GM23338 (cell line): ENCODE data around the gene HADH. TPM values are rescaled to one million over a fixed set of nuclear protein-coding genes. Genes with fewer than 3 reads are reported as not detected.
A peak's percentile ranks its signal among the peaks of the same experiment; 100 is the strongest.

Experiments
- ATAC-seq: fragments of 200-7000 bp; cut with Tn5 transposase; 3 replicates; pipeline ENCODE4 v1.9.1; 2020
- DNase-seq: peaks from one replicate; pipeline ENCODE4 v3.0.0-alpha.2; 2015; ENCODE audit warnings: low spot score
- H2AFZ ChIP-seq: fragments of 200-600 bp; sonication (generic); 2 replicates; pipeline ENCODE4 v1.8.0; 2016; ENCODE audit warnings: antibody characterized with exemption, mild to moderate bottlenecking, moderate library complexity
- H3F3A ChIP-seq: fragments of 200-600 bp; sonication (generic); replicated peaks from 2 replicates; pipeline ENCODE4 v1.8.0; 2017; ENCODE audit warnings: antibody characterized with exemption, mixed run types, low read depth
- H3K27ac ChIP-seq: fragments of 200-600 bp; sonication (generic); 2 replicates; pipeline ENCODE4 v1.6.1; 2016; ENCODE audit warnings: low read depth
- H3K27me3 ChIP-seq: fragments of 200-600 bp; sonication (generic); 2 replicates; pipeline ENCODE4 v1.8.0; 2016; ENCODE audit warnings: mild to moderate bottlenecking, mixed run types, moderate library complexity; ENCODE audit not compliant: insufficient read depth
- H3K36me3 ChIP-seq: fragments of 200-600 bp; sonication (generic); 2 replicates; pipeline ENCODE4 v1.8.0; 2016; ENCODE audit warnings: mild to moderate bottlenecking; ENCODE audit not compliant: insufficient read depth
- H3K4me1 ChIP-seq: fragments of 200-600 bp; sonication (generic); 2 replicates; pipeline ENCODE4 v1.8.0; 2016; ENCODE audit warnings: mild to moderate bottlenecking, moderate library complexity; ENCODE audit not compliant: insufficient read depth
- H3K4me2 ChIP-seq: fragments of 200-600 bp; sonication (generic); 2 replicates; pipeline ENCODE4 v1.7.1; 2017; ENCODE audit warnings: mixed run types
- H3K4me3 ChIP-seq: fragments of 200-600 bp; sonication (generic); 2 replicates; pipeline ENCODE4 v1.6.1; 2016; ENCODE audit warnings: mixed run types
- H3K79me2 ChIP-seq: fragments of 200-600 bp; sonication (generic); replicated peaks from 2 replicates; pipeline ENCODE4 v1.8.0; 2017; ENCODE audit warnings: mild to moderate bottlenecking; ENCODE audit not compliant: insufficient read depth
- H3K9me2 ChIP-seq: fragments of 200-600 bp; sonication (generic); 2 replicates; pipeline ENCODE4 v1.8.0; 2017; ENCODE audit not compliant: insufficient read depth
- H4K20me1 ChIP-seq: fragments of 200-600 bp; sonication (generic); replicated peaks from 2 replicates; pipeline ENCODE4 v1.8.0; 2017; ENCODE audit warnings: mild to moderate bottlenecking; ENCODE audit not compliant: insufficient read depth
- H3K27ac Mint-ChIP-seq: 2 replicates; pipeline ENCODE4 v1.8.0; 2020; ENCODE audit warnings: inconsistent platforms, mild to moderate bottlenecking, moderate library complexity, mixed read lengths
- H3K27me3 Mint-ChIP-seq: 3 replicates; pipeline ENCODE4 v1.8.0; 2022; ENCODE audit warnings: low read depth, mild to moderate bottlenecking, moderate library complexity, mixed read lengths, inconsistent platforms; ENCODE audit not compliant: insufficient read depth, poor library complexity
- H3K36me3 Mint-ChIP-seq: 3 replicates; pipeline ENCODE4 v1.8.0; 2021; ENCODE audit warnings: low read depth, mild to moderate bottlenecking, inconsistent platforms, moderate library complexity, mixed read lengths
- H3K4me1 Mint-ChIP-seq: 3 replicates; pipeline ENCODE4 v1.8.0; 2020; ENCODE audit warnings: mild to moderate bottlenecking, inconsistent platforms, mixed read lengths
- H3K4me3 Mint-ChIP-seq: 3 replicates; pipeline ENCODE4 v1.8.0; 2021; ENCODE audit warnings: moderate library complexity, mild to moderate bottlenecking, inconsistent platforms, mixed read lengths
- H3K9me3 Mint-ChIP-seq: 3 replicates; pipeline ENCODE4 v1.8.0; 2020; ENCODE audit warnings: moderate library complexity, mild to moderate bottlenecking, inconsistent platforms, mixed read lengths
- CREB1 ChIP-seq: fragments of 250-450 bp; sonication (Bioruptor Pico); IDR thresholded peaks from 2 replicates; pipeline ENCODE4 v1.5.0; 2020; ENCODE audit warnings: low read depth, mild to moderate bottlenecking, moderate library complexity
- CTCF ChIP-seq, 2 experiments: fragments of 200-600 bp in 1 of 2; sonication (generic) in 1 of 2; conservative IDR thresholded peaks; 2 replicates each; pipeline versions ENCODE4 v1.5.1 to v1.6.1; 2016 to 2017; ENCODE audit warnings: antibody characterized with exemption in 2 of 2, low read depth in 2 of 2, mild to moderate bottlenecking in 2 of 2, moderate library complexity in 1 of 2
- POLR2AphosphoS5 ChIP-seq: IDR thresholded peaks from 2 replicates; pipeline ENCODE4 v1.6.1; 2016; ENCODE audit warnings: antibody characterized with exemption, low read depth
- STAT1 ChIP-seq: IDR thresholded peaks from one replicate; pipeline ENCODE4 v1.6.1; 2016; ENCODE audit warnings: antibody characterized with exemption; ENCODE audit not compliant: unreplicated experiment
- ZNF114 ChIP-seq: fragments of 250-450 bp; sonication (Bioruptor Pico); IDR thresholded peaks from 2 replicates; pipeline ENCODE4 v1.5.0; 2020; ENCODE audit warnings: mild to moderate bottlenecking, moderate library complexity
- ZNF462 ChIP-seq: fragments of 250-450 bp; sonication (Bioruptor Pico); IDR thresholded peaks from 2 replicates; pipeline ENCODE4 v1.5.0; 2020; ENCODE audit warnings: mild to moderate bottlenecking, moderate library complexity
- polyA plus RNA-seq: library from polyadenylated mRNA; unstranded; fragments of >200 nt; fragmentation: Nextera tagmentation; extraction: Ambion mirVana; gene quantifications from 2 replicates; pipeline ENCODE4 v1.2.1, GENCODE V29; 2016
- total RNA-seq: library from RNA; depleted of rRNA; stranded (reverse); fragments of >200 nt; shearing (Covaris generic); gene quantifications from 2 replicates; pipeline ENCODE4 v1.2.3, GENCODE V29; 2014

HADH gene
- total and polyA plus RNA-seq, 2 experiments from 2014 or later: 39.1 to 39.2 TPM

- no peak for TF ChIP-seq ZNF462 (CRISPR knock-in tag)
These were observed 7.5 kb downstream of the HADH start (continued) for GRCh38 chr4:107996949-107997788.

GRCh38 chr4:107997794-107998193 is 8.1 kb downstream of the HADH start:
- H3K27ac Mint-ChIP-seq: peak overlapping the region; percentile 42; the same call in 1 of the 2 replicates
- H3K4me2 ChIP-seq: no peak overlapping the region
- DNase-seq (no peak), ATAC-seq (no peak)
- no peaks in the 10 kb centered on the region; the same call in 1 of the 2 replicates for H3K9me2 ChIP-seq
- peaks cover 59% of the 10 kb centered on the region for H3K36me3 Mint-ChIP-seq
- no peak overlapping the region for H2AFZ ChIP-seq
- peaks cover 8% of the 10 kb centered on the region for H3K9me3 Mint-ChIP-seq
- no peaks in the 10 kb centered on the region for H3K27me3 ChIP-seq
- H3K79me2 ChIP-seq: peaks cover 52% of the 10 kb centered on the region
- H3K27me3 Mint-ChIP-seq: no peaks in the 10 kb centered on the region
- H3K4me1 ChIP-seq: peaks cover 11% of the 10 kb centered on the region
- H3K4me3 Mint-ChIP-seq: no peak overlapping the region
- H3K27ac ChIP-seq: no peak overlapping the region
- H4K20me1 ChIP-seq: peaks cover 23% of the 10 kb centered on the region
- no peaks in the 10 kb centered on the region; the same call in 1 of the 2 replicates for H3K36me3 ChIP-seq
- H3K4me1 Mint-ChIP-seq: peaks cover 19% of the 10 kb centered on the region
- no peak overlapping the region for H3K4me3 ChIP-seq
- H3F3A ChIP-seq: no peaks in the 10 kb centered on the region
- TF ChIP-seq ZNF462 (CRISPR knock-in tag) (no peak), POLR2AphosphoS5 (no peak), STAT1 (no peak), CREB1 (CRISPR knock-in tag) (no peak), ZNF114 (no peak), CTCF (conservative IDR thresholded peaks at IDR 0.05; ENCODE audit: low read depth in 2 of 2) (no peak)
